Measurements from ENCODE around the gene PTPRF.

DNA sequence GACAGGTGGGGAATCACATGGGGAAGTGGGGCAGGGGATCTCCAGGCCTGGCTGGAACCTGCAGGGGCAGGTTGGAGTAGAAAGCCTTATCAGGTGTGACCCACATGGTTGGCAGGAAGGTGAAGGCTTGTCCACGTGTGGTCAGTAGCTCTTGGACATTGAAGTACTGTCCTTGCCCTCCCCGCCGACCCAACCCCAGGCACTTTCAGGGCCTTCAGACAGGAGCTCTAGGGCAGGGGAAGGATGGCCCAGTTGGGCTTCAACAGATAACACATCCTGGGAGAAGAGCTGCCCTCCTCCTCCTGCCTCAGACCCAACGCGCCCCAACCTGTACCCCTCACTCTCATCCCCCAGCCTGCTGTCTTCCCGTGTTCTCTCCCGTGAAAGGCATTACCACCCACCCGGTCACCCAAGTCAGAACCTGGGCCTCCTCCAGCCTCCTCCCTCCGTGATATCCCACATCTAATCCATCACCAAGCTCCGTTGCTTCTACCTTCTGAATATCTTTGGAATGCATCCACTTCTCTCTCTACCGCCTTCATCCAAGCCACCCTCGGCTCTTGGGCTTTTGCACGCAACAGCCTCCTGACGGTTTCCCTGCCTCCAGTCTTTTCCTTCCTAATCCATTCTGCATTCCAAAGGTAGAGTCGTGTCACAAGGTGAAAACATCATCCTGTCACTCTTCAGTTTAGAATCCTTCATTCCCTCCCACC is 15.9 kb downstream of the PTPRF start:
- TF ChIP-seq, protein P1, sequence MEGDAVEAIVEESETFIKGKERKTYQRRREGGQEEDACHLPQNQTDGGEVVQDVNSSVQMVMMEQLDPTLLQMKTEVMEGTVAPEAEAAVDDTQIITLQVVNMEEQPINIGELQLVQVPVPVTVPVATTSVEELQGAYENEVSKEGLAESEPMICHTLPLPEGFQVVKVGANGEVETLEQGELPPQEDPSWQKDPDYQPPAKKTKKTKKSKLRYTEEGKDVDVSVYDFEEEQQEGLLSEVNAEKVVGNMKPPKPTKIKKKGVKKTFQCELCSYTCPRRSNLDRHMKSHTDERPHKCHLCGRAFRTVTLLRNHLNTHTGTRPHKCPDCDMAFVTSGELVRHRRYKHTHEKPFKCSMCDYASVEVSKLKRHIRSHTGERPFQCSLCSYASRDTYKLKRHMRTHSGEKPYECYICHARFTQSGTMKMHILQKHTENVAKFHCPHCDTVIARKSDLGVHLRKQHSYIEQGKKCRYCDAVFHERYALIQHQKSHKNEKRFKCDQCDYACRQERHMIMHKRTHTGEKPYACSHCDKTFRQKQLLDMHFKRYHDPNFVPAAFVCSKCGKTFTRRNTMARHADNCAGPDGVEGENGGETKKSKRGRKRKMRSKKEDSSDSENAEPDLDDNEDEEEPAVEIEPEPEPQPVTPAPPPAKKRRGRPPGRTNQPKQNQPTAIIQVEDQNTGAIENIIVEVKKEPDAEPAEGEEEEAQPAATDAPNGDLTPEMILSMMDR (conservative IDR thresholded peaks at IDR 0.05; ENCODE audit: low read depth, low read length) = no peak
- no peak for TF ChIP-seq EZH2 (IDR thresholded peaks at IDR 0.05; ENCODE audit: borderline replicate concordance, low read depth, low read length, poor library complexity, severe bottlenecking)
